ENCODE measurements around the gene NFATC4. TPM values are rescaled to one million over a fixed set of nuclear protein-coding genes. Genes with fewer than 3 reads are reported as not detected.
"Not testable (repeated sequence)": the region's sequence is repeated elsewhere in the genome, so short reads cannot be mapped to it uniquely, and the experiment has no call there.

Gene NFATC4
- total RNA-seq, 1 donor from 2014 or later = 56.6 TPM

GRCh38 chr14:24385524-24385923 is 17.5 kb downstream of the NFATC4 start:
- no peaks in the 10 kb centered on the region for H3K36me3 Mint-ChIP-seq (ENCODE audit: insufficient read depth)
- H3K27me3 Mint-ChIP-seq = peaks cover 29% of the 10 kb centered on the region
- H3K27ac Mint-ChIP-seq = no peak overlapping the region
- H3K9me3 Mint-ChIP-seq (ENCODE audit: low read depth) = no peaks in the 10 kb centered on the region
- H3K4me1 Mint-ChIP-seq (ENCODE audit: low read depth) = peaks cover 8% of the 10 kb centered on the region
- H3K4me3 Mint-ChIP-seq (ENCODE audit: low read depth) = no peak overlapping the region
- no peak for TF ChIP-seq CTCF (IDR thresholded peaks at IDR 0.05; ENCODE audit: unreplicated experiment)
- DNase-seq (ENCODE audit: low spot score, unreplicated experiment) = no peak

- no peaks in the 10 kb centered on the region for H3K9me3 Mint-ChIP-seq (ENCODE audit: low read depth)
- no peak for TF ChIP-seq CTCF (IDR thresholded peaks at IDR 0.05; ENCODE audit: unreplicated experiment)
- no peak overlapping the region for H3K4me3 Mint-ChIP-seq (ENCODE audit: low read depth)
- H3K27me3 Mint-ChIP-seq = peaks cover 36% of the 10 kb centered on the region
- no peak overlapping the region for H3K27ac Mint-ChIP-seq
- H3K4me1 Mint-ChIP-seq (ENCODE audit: low read depth) = peaks cover 8% of the 10 kb centered on the region
- no peaks in the 10 kb centered on the region for H3K36me3 Mint-ChIP-seq (ENCODE audit: insufficient read depth)
- no peak for DNase-seq (ENCODE audit: low spot score, unreplicated experiment)
Measured at GRCh38 chr14:24387009-24387345, 19.0 kb downstream of the NFATC4 start.

- H3K4me3 Mint-ChIP-seq (ENCODE audit: low read depth); DNase-seq (ENCODE audit: low spot score, unreplicated experiment); H3K9me3 Mint-ChIP-seq (ENCODE audit: low read depth); H3K36me3 Mint-ChIP-seq (ENCODE audit: insufficient read depth); H3K27ac Mint-ChIP-seq: not testable (repeated sequence)
- Mint-ChIP-seq H3K27me3 (peaks cover 36% of the 10 kb centered on the region), H3K4me1 (ENCODE audit: low read depth) (peaks cover 11% of the 10 kb centered on the region)
Measured at GRCh38 chr14:24387579-24387978, 19.6 kb downstream of the NFATC4 start.

GRCh38 chr14:24388474-24389179 is 20.6 kb downstream of the NFATC4 start:
- H3K9me3 Mint-ChIP-seq (ENCODE audit: low read depth) = no peaks in the 10 kb centered on the region
- TF ChIP-seq CTCF (IDR thresholded peaks at IDR 0.05; ENCODE audit: unreplicated experiment) = no peak
- no peak for DNase-seq (ENCODE audit: low spot score, unreplicated experiment)
- peaks cover 11% of the 10 kb centered on the region for H3K4me1 Mint-ChIP-seq (ENCODE audit: low read depth)
- H3K27me3 Mint-ChIP-seq = peaks cover 36% of the 10 kb centered on the region
- H3K36me3 Mint-ChIP-seq (ENCODE audit: insufficient read depth) = no peaks in the 10 kb centered on the region
- H3K27ac Mint-ChIP-seq = no peak overlapping the region
- H3K4me3 Mint-ChIP-seq (ENCODE audit: low read depth) = no peak overlapping the region

- Mint-ChIP-seq H3K4me1 (ENCODE audit: low read depth) (peaks cover 11% of the 10 kb centered on the region), H3K27me3 (peaks cover 34% of the 10 kb centered on the region), H3K9me3 (ENCODE audit: low read depth) (no peaks in the 10 kb centered on the region), H3K4me3 (ENCODE audit: low read depth) (no peak overlapping the region), H3K36me3 (ENCODE audit: insufficient read depth) (no peaks in the 10 kb centered on the region), H3K27ac (no peak overlapping the region)
- TF ChIP-seq CTCF (IDR thresholded peaks at IDR 0.05; ENCODE audit: unreplicated experiment) = no peak
- no peak for DNase-seq (ENCODE audit: low spot score, unreplicated experiment)
Measured at GRCh38 chr14:24389226-24389848, 21.4 kb downstream of the NFATC4 start.
